GM12892 (cell line): ENCODE results near the gene SHISA9.

Experiments
- POLR2A ChIP-seq: IDR thresholded peaks from 2 replicates; pipeline ENCODE4 v1.6.1; 2011; ENCODE audit warnings: low read depth, low read length, control low read depth
- POLR2AphosphoS5 ChIP-seq: IDR thresholded peaks from 2 replicates; pipeline ENCODE4 v1.6.1; 2011; ENCODE audit warnings: low read depth, low read length, control low read depth
- TAF1 ChIP-seq: IDR thresholded peaks from 2 replicates; pipeline ENCODE4 v1.6.1; 2011; ENCODE audit warnings: low read depth, mild to moderate bottlenecking, control low read depth, low read length, borderline replicate concordance

- TF ChIP-seq POLR2A (no peak), TAF1 (no peak), POLR2AphosphoS5 (no peak)
Observed at GRCh38 chr16:13084331-13084730, 182.9 kb downstream of the SHISA9 start.
